PFSK-1 (cell line): ENCODE measurements around the gene GABRB3.

Source experiments
- POLR2AphosphoS5 ChIP-seq: IDR thresholded peaks from 2 replicates; pipeline ENCODE4 v1.6.1; 2012; ENCODE audit warnings: low read depth, mild to moderate bottlenecking, control low read depth, low read length, moderate library complexity
- SIN3A ChIP-seq: IDR thresholded peaks from 2 replicates; pipeline ENCODE4 v1.6.1; 2012; ENCODE audit warnings: mild to moderate bottlenecking, low read length, moderate library complexity, borderline replicate concordance; ENCODE audit not compliant: insufficient read depth
- TAF1 ChIP-seq: IDR thresholded peaks from 2 replicates; pipeline ENCODE4 v1.6.1; 2012; ENCODE audit warnings: low read length, control low read depth, borderline replicate concordance; ENCODE audit not compliant: insufficient read depth

- TF ChIP-seq TAF1 (no peak), SIN3A (no peak), POLR2AphosphoS5 (no peak)
These were observed 190.0 kb downstream of the GABRB3 start for GRCh38 chr15:26582840-26583239.
